ENCODE results near the gene C1QL4.

The C1QL4 gene

GRCh38 chr12:49359671-49360070 is 22.7 kb upstream of the C1QL4 start:
- no peak overlapping the region for H3K4me3 ChIP-seq (ENCODE audit: low read length)
- no peak for DNase-seq (ENCODE audit: low read depth)
- TF ChIP-seq CTCF (conservative IDR thresholded peaks at IDR 0.05; ENCODE audit: low read depth, low read length), result no peak

GRCh38 chr12:49358483-49359141 is 21.6 kb upstream of the C1QL4 start:
- H3K4me3 ChIP-seq (ENCODE audit: low read length), result no peak overlapping the region
- no peak for DNase-seq (ENCODE audit: low read depth)
- peak; percentile 88 for TF ChIP-seq CTCF (conservative IDR thresholded peaks at IDR 0.05; ENCODE audit: low read depth, low read length)

GRCh38 chr12:49357103-49357678 is 20.2 kb upstream of the C1QL4 start:
- peak; percentile 52 for TF ChIP-seq CTCF (conservative IDR thresholded peaks at IDR 0.05; ENCODE audit: low read depth, low read length)
- DNase-seq (ENCODE audit: low read depth), result no peak
- no peak overlapping the region for H3K4me3 ChIP-seq (ENCODE audit: low read length)

- DNase-seq (ENCODE audit: low read depth), result no peak
- TF ChIP-seq CTCF (conservative IDR thresholded peaks at IDR 0.05; ENCODE audit: low read depth, low read length), result no peak
- H3K4me3 ChIP-seq (ENCODE audit: low read length), result no peak overlapping the region
These were observed 18.9 kb upstream of the C1QL4 start for GRCh38 chr12:49355913-49356312.

- no peak for DNase-seq (ENCODE audit: low read depth)
- no peak overlapping the region for H3K4me3 ChIP-seq (ENCODE audit: low read length)
- no peak for TF ChIP-seq CTCF (conservative IDR thresholded peaks at IDR 0.05; ENCODE audit: low read depth, low read length)
These were observed 15.4 kb upstream of the C1QL4 start for GRCh38 chr12:49352351-49352750.

GRCh38 chr12:49349266-49349665 is 12.3 kb upstream of the C1QL4 start:
- no peak for DNase-seq (ENCODE audit: low read depth)
- TF ChIP-seq CTCF (conservative IDR thresholded peaks at IDR 0.05; ENCODE audit: low read depth, low read length), result no peak
- no peak overlapping the region for H3K4me3 ChIP-seq (ENCODE audit: low read length)

GRCh38 chr12:49348781-49349180 is 11.8 kb upstream of the C1QL4 start:
- no peak overlapping the region for H3K4me3 ChIP-seq (ENCODE audit: low read length)
- TF ChIP-seq CTCF (conservative IDR thresholded peaks at IDR 0.05; ENCODE audit: low read depth, low read length), result no peak
- DNase-seq (ENCODE audit: low read depth), result no peak

Measured in retinal pigment epithelial cell (primary cell).